ENCODE measurements around the gene RNF25.

The RNF25 gene

DNA sequence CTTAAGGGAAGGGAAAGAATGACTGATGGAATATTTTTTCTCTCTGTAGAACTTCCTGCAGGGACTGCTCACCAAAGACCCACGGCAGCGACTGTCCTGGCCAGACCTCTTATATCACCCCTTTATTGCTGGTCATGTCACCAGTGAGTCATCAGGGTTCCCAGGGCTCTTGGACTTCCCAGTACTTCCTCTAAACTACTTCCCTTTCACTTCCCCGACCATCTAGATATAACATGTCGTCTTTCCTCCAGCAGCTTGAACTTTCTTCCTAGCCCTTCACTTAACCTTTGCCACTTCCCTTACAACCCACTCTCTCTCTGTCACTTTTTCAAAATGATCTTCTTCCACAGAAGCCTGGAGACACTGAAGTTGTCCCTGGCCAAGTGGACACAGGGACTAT is 7.3 kb upstream of the RNF25 start:
- DNase-seq (ENCODE audit: low read depth in 2 of 2) = no peak

DNA sequence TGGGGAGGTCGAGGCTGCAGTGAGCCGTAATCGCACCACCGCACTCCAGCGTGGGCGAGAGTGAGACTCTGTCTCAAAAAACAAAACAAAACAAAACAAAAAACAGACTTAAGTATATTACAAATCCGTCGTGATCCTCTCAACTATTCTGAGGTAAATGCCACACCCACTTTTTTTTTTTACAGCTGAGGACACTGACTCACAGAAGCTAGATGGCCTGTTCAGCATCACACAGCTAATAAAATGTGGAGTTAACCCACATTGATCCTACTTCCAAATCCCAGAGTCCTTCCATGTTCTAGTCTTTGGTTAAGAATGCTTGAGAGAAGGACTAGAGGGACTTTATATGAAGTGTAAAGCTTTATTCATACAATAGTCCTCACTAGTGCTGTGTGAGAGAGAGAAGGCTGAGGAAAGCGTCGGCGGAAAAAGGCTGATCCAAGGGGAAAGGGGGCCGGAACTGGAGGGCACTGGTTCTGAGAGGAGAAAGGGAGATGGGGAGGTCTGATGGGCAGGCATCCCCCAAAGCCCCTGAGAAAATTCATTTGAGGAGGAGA is 627 bp downstream of the RNF25 start:
- no peak for DNase-seq (ENCODE audit: low read depth in 2 of 2)

DNA sequence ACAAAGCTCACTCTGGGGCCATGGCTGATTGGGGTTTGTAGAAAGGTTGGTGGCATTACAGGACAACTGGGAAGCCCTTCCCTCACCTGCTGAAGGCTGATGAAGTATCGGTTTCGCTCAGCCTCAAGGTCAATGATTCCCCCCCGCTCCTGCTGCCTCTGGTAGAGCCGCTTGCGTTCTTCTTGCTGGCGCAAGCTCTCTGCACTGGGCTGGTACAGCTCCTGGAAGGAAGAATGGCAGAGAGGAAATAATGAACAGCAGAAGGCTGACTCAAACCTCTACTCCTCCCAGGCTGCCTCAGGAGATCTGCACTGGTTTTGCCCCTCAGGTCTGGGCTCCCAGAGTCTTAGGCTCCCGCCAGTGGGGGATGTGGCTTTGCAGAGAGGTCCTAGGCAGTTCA is 7.1 kb downstream of the RNF25 start:
- no peak for DNase-seq (ENCODE audit: low read depth in 2 of 2)

DNA sequence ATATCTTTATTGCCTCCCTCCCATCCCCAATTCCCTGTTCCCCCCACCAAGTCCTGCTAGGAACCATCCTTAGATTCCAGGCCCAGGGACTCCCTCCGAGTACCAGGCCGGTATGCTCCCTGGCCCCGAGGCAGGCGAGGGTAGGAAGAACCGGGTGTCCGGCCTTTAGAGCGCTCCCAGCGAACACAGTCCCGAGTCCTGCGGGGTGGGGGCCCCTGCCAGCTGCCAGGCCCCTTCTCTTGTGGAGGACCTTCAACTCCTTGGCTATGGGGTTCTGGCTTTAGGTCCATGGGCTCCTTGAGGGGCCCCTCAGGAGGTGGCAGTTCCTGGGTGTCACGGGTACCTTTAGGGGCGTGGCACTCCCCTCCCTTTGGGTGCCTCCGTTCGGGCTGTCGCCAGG is 7.9 kb downstream of the RNF25 start:
- no peak for DNase-seq (ENCODE audit: low read depth in 2 of 2)

DNA sequence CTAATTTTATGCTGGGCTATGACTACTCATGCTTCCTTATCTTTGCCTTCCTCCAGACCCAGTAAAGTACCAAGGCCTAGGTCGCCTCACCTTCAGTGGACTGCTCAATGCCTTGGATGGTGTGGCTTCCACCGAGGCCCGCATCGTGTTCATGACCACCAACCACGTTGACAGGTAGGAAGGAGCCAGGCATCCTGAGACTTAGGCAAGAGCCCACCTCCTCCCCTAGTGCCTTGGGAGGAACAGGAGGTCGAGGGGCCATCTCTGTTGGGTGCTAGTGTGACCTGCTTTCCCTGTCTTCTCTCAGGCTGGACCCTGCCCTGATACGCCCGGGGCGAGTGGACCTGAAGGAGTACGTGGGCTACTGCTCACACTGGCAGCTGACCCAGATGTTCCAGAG is 9.0 kb downstream of the RNF25 start:
- no peak for DNase-seq (ENCODE audit: low read depth in 2 of 2)

DNA sequence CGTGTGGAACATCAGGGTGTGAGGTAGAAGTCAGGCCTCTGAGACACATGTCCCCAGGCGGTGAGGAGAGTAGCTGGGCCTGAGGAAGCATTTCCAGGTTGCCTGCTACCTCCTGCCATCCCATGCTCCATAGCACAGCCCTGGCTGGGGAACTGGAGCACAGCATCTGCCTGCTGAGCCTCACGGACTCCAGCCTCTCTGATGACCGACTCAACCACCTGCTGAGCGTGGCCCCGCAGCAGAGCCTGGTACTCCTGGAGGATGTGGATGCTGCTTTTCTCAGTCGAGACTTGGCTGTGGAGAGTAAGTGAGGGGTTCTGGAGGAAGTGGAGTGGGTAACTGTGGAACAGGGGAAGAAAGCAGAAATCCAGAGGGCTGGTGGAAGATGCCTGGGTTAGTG is 9.4 kb downstream of the RNF25 start:
- DNase-seq (ENCODE audit: low read depth in 2 of 2) = no peak

DNA sequence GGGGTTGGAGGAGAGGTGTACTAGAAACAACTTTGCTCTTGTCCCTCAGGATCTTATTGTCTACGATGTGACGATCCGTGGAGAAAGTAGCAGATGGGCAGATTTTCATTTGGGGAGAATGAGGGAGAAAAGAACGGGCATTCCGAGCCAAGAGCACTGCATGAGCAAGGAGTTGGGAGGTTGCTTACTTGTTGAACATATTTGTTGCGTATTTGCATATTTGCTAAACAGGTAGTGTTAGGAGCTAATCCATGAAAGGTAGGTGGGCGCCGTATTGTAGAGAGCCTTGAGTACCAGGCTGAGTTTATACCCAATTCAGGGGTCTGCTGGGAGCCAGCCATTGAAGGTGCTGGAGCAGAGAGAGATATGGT is 11.8 kb downstream of the RNF25 start:
- DNase-seq (ENCODE audit: low read depth in 2 of 2) = no peak

DNA sequence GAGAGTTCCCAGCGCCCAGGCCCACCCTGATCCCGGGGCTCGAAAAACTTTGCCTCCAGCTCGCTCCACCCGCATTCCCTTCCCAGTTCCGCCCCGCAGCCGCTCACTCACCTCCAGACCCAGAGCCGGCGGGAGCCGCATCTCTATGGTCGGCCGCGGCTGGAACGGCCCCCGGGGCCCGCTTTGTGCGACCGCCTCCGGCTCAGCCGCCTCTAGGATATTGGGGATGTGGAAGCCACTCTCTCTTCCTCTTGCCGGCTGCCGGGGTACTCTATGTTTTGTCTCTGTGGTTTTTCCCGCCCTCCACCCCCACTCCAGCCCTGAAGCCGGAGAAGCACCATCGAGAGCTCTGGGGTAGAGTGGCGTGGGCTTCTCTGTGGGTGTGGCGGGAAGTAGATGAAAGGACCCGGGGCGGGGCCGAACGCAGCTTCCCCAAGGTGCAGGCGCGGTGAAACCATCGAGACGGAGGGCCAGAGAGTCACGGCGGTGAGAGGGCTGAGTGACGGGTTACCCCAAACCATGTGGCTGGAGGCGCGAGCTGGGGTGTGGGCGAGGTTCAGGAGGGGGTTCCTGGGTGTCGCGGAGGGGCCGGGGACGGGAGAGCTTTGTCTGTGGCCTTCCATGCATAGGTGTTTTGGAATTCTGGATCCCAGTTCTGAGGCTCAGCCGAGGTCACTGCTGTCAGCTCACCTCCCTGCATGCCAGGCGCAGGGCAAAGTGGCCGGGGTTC is 12.4 kb downstream of the RNF25 start, which contains the start of the genes BCS1L and ZNF142:
Gene BCS1L (plus strand): TSS at position 426 of the 730 bp plus-strand sequence. CDS start 1,305 bp downstream, outside the sequence.
Gene ZNF142 (minus strand): TSS at position 366 of the 730 bp plus-strand sequence. CDS start 3,194 bp downstream, outside the sequence.
- peak; percentile 95 for DNase-seq (ENCODE audit: low read depth in 2 of 2)

DNA sequence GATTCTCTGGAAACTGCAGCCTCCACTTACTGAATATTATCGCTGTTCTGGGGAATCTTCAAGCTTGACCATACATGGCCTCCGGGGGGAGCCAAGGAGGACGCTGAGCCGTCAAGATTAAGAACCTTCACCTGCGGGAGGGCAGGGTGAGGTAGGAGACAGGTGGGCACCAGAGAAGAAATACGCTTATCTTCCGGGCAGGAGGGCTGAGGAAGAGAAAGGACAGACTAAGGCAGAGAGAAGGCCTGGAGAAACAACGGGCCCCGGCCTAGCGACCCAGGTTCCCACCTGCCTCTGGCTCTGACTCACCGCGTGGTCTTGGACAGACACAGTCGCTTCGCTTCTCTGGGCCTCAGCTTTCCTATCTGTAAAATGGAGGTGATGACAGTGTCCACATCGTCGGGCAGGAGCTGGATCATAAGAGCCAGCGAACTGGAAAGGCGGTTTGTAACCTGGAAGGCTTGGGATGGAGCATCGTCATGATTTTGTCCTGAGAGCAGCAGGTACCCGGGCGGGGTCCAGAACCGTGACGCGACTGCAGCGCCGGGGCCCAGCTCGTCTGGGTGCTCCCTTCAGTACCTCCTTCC is 13.0 kb downstream of the RNF25 start:
- DNase-seq (ENCODE audit: low read depth in 2 of 2) = peak in 1 of 2 donors; percentile 43

DNA sequence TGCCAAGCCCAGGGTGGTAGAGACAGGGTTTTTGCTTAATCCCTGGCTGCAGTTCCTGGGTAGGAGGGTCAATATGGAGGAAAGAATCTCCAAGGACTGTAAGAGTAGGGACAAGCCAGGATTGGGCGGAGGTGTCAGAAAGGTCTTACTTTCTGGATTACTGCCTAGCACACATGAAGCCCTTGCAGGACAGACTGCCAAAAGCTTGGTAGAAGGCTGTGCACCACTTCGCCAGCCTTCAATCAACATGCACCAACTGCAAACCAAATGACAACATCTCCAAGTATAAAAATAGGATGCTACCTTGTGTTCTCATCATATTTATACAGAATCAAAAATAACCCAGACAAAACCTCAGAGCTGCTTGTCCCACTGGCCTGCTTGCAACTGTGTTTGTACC is 16.1 kb downstream of the RNF25 start:
- DNase-seq (ENCODE audit: low read depth in 2 of 2) = no peak

DNA sequence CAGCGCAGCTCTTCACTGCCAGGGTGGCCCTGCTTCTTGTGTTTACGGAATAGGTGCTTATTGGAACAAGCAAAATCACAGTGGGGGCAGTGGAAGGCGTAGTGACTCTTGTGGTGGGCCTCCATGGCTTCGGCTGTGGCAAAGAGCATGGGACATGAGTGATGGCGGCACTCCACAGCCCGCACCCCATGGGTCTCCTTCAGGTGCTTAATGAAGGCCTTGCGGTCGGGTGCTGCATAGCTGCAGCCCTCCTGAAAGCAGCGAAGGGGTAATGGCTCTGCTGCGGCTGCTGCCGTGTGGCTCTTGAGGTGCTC is 23.1 kb downstream of the RNF25 start:
- DNase-seq (ENCODE audit: low read depth in 2 of 2) = no peak

DNA sequence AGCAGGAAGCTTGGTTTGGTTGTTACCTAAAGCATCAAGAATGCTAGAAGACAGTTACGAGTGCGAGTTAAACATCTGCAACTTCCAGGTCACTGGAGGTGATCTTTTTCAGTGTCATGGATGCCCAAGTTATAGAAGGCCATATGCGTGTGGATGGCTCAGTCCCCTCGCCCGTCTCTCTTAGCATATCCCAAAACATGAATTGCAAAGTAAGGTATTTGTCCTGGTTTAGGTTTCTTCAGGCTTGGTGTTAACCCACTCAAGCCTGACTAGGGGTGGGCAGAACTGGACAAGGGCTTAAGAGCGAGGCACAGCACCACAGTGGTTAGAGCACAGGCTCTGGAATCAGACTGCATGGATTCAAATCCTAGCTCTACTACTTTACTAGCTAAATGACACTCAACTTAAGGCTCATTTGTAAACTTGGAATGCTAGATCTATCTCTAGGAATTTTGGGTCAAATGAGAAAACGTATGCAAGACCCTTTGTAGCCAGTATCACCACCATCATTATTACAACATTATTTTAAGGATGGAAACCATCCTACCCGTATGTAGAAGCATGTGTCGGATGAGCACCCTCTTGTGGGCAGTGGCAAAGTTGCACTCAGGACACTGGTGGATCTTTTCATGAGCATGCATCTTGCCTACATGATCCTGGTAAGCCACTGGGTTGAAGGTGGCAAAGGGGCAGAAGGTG is 23.6 kb downstream of the RNF25 start:
- peak; percentile 23 for DNase-seq (ENCODE audit: low read depth in 2 of 2)

DNA sequence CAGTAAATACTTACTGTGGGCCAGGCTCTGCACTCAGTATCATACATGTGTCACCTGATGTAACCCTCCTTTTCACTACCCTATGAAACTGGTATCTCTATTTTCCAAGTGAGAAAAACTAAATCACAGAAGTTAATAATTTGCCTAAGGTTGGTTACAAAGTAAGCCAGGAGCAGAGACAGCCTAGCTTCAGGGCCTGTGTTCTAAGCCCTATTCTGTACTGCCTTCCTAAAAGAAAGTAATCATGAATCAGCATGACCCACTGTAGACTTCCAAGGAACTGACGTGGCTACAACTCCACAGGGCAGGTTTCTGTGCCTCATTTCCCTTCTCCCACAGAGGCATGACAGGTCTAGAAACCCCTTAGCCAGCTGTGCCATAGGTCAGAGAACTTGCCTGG is 26.7 kb downstream of the RNF25 start:
- no peak for DNase-seq (ENCODE audit: low read depth in 2 of 2)

DNA sequence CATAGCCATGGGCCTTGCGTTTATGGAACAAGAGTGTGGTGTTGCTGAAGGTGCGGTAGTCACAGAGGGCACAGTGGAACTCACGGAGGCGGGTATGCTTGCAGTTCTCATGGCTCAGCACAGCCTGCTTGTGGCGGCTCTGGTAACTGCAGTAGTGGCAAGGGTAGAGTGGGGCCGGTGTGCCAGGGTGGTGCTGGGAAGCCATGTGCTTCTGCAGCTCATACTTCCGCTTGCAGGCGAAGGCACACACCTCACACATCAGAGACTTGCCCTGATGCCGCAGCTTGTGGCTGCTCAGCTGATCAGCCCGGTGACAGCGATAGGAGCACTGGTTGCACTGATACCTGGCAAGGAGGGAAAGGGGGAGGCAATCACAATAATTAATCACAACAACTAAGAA is 27.1 kb downstream of the RNF25 start:
- no peak for DNase-seq (ENCODE audit: low read depth in 2 of 2)

DNA sequence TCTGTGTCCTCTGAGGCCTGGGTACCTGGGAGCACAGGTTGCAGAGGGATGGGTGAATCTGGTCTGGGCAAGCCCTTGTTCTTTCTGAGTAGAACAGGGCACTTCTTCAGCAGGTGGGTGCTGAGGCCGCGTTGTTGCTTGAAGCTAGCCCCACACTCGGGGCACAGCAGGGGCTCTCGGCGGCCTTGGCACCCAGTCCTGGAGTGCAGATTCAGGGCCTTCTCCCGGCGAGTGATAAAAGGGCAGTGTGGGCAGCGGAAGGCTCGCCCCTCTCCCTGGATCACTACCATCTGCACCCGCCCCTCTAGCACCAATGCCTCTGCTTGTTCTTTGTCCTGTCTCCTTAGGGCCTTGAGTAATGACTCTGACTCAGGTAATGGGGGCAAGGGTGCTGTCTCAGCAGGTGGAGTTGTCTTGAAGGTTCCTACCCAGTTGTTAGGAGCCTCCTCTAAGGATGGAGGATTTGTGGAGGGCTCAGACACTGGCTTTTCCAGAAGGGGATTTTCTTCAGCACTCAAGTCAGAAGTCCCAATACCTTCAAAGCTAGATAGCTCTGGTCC is 28.0 kb downstream of the RNF25 start:
- no peak for DNase-seq (ENCODE audit: low read depth in 2 of 2)

DNA sequence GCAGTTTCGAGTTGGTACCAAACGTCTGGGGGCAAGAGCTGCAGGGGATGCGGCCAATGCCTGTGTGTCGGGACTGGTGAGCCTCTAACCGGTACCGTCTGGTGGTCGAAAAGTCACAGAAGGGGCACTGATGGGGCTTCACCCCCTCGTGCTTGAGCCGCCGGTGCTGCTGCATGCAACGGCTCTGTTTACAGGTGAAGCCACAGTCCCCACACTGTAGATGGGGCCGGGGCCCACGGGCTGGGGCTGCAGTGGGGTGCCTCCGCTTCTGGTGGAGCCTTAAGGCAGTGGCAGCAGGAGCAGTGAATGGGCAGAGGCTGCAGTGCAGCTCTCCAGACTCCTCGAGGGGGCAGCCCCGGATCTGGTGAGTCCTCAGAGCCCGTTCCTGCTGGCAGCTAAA is 29.0 kb downstream of the RNF25 start:
- DNase-seq (ENCODE audit: low read depth in 2 of 2) = no peak

DNA sequence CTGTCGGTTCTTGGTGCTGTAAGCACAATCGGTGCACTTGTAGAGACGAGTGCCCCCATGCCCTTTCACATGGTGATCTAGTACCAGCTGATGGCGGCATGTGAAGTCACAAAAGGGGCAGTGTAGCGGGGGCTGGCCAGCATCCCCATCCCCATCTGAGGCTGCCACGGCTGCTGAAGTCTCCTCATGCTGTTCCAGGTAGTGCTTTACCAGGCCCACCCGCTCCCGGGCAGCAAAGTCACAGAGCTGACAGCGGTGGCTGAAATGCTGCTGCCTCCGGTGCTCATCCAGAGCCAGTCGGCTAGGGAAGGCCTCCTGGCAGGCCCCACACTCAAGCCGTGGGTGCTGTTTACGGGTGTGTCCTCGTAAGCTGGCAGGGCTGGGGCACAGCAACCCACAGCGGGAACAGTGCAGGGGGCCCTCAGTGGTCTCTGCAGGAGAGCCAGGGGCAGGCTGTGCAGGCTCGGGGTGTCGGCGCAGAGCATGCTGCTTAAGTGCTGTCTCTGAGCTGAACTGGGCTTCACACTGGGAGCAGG is 29.6 kb downstream of the RNF25 start:
- no peak for DNase-seq (ENCODE audit: low read depth in 2 of 2)

DNA sequence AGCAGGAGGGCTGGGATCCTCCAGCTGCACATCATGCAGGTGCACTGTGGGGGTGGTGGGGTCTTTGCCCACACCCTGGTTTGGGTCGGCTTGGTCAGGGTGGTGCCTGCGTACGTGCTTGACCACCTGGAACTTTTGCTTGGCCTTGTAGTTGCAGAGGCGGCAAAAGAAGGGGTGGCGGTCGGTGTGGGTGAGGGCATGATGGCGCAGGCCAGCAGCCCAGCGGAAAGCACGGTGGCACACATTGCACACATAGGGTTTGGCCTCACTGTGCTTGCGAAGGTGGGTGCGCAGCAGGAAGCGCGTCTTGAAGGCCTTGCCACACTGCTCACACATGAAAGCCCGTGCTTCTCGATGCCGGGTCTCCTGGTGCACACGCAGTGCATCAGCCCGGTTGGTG is 33.4 kb downstream of the RNF25 start:
- no peak for DNase-seq (ENCODE audit: low read depth in 2 of 2)

DNA sequence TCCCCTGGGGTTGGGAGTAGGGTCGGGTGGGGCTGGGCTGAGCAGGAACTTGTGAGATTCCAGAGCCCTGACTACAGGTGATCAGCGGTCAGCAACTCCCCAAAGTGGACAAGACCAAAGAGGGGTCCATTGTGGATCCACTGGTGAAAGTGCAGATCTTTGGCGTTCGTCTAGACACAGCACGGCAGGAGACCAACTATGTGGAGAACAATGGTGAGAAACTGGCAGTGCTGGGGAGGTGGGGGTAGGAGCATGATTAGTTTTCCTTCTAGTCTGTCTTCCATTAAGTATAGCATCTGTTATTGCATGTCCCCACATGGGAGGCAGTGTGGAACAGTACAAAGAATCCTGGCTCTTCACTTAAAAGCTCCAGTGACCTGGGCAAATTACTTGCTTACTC is 36.1 kb downstream of the RNF25 start:
- DNase-seq (ENCODE audit: low read depth in 2 of 2) = no peak

DNA sequence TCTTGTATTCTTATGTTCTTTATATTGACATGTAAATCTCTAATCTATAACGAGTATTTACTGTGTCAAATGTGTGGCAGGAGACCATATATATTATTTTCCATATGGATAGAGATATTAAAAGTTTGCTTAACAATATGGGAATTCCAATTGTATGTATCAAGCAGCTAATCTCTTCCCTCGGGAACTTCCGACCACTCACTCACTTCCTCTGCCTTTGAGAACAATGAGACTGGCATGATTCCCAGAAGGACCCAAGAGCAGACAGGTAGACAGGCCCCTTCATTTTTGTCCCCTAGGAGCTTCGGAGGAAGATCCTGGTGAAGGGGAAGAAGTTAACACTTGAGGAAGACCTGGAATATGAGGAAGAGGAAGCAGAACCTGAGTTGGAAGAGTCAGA is 40.0 kb downstream of the RNF25 start:
- DNase-seq (ENCODE audit: low read depth in 2 of 2) = no peak

DNA sequence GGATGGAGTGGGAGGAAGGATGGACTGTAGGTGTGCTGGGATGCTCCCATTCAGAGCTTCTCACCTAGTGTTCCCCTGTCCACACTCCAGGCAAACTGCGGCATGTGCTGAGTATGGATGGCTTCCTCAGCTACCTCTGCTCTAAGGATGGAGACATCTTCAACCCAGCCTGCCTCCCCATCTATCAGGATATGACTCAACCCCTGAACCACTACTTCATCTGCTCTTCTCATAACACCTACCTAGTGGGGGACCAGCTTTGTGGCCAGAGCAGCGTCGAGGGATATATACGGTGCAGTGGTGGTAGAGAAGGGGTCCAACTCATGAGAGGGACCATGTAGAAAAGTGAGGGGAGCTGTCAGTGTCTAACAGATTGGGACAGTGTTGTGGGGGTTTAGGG is 43.9 kb downstream of the RNF25 start:
- DNase-seq (ENCODE audit: low read depth in 2 of 2) = no peak

DNA sequence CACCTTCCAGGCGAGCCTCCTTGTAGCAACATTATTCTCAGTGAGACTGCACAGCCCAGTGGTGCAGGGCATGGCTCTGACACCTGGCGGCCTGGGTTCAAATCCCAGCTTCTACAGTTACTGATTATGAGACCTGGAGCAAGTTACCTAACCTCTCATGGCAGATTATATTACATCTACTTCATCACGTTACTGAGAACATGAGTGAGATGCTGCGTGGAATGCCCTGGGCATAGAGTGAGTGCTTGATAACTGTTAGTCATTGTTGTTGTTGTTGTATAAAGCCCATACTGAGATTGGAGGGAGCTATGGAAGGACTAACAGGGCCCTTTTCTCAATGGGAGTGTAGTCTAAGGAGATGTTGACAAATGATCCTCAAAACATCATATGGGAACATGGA is 45.4 kb downstream of the RNF25 start:
- DNase-seq (ENCODE audit: low read depth in 2 of 2) = no peak

DNA sequence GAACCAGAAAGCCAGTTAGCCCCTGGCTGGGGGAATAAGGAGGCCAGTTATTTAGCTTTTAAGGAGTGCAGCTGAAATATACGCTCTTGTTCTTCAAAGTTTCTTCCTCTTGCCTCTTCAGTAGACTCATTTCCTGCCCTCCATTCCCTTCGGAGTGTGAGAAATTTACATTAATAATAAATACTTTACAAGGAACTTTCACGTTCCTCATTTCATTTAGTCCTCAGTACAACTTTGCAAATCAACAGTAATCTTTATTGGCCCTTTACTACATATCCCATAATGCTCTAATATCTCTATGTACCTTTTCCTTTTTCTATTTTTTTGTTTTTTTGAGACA is 48.5 kb downstream of the RNF25 start:
- DNase-seq (ENCODE audit: low read depth in 2 of 2) = no peak
